ENCODE measurements around the gene LRRC47. TPM values are rescaled to one million over a fixed set of nuclear protein-coding genes. Genes with fewer than 3 reads are reported as not detected.
A peak's percentile ranks its signal among the peaks of the same experiment; 100 is the strongest.

LRRC47 gene
- total and polyA plus RNA-seq, 4 donors, result 26.8 to 38.8 (median 31.3) TPM

- intact Hi-C loops (cut with DNase I), result loop anchor here (10.0 kb wide), 1 partner anchor 341 kb away; the partner anchor contains the start of gene ARHGEF16 (in 2 of the 2)
- Histone ChIP-seq H3K27me3 (ENCODE audit: control insufficient read depth in 1 of 2, insufficient read depth in 2 of 2, low read length in 1 of 2) (no peaks in the 10 kb centered on the region), H3K27ac (ENCODE audit: low read depth in 1 of 2, low read length in 2 of 2) (peak overlapping the region in 1 of 2 donors; percentile 7), H3K36me3 (ENCODE audit: control insufficient read depth in 1 of 2, insufficient read depth in 2 of 2, low read length in 1 of 2) (no peaks in the 10 kb centered on the region), H3K9me3 (ENCODE audit: control insufficient read depth, low read length) (no peaks in the 10 kb centered on the region), H3K4me1 (ENCODE audit: control insufficient read depth in 1 of 2, insufficient read depth in 2 of 2, low read length in 2 of 2) (peaks cover 0 to 6% of the 10 kb centered on the region in 2 donors), H3K4me3 (ENCODE audit: low read length in 2 of 2) (peak overlapping the region; percentile 66 to 91)
- peak; percentile 44 to 75 for DNase-seq
- 5% methylated on average over 51 to 53 of the region's 53 CpGs for WGBS, 2 donors
- ATAC-seq (ENCODE audit: low FRiP score), result no peak
Measured at GRCh38 chr1:3795453-3796214, 664 bp downstream of the LRRC47 start.

GRCh38 chr1:3790952-3791351 is 5.3 kb downstream of the LRRC47 start:
- no peaks in the 10 kb centered on the region for H3K9me3 ChIP-seq (ENCODE audit: control insufficient read depth, low read length)
- peaks cover 0 to 6% of the 10 kb centered on the region in 2 donors for H3K4me1 ChIP-seq (ENCODE audit: control insufficient read depth in 1 of 2, insufficient read depth in 2 of 2, low read length in 2 of 2)
- ATAC-seq (ENCODE audit: low FRiP score), result no peak
- no peak for DNase-seq
- 78 to 81% methylated on average over 18 of the region's 18 CpGs for WGBS, 2 donors
- H3K27me3 ChIP-seq (ENCODE audit: control insufficient read depth in 1 of 2, insufficient read depth in 2 of 2, low read length in 1 of 2), result no peaks in the 10 kb centered on the region
- H3K36me3 ChIP-seq (ENCODE audit: control insufficient read depth in 1 of 2, insufficient read depth in 2 of 2, low read length in 1 of 2), result no peaks in the 10 kb centered on the region
- no peak overlapping the region for H3K4me3 ChIP-seq (ENCODE audit: low read length in 2 of 2)
- H3K27ac ChIP-seq (ENCODE audit: low read depth in 1 of 2, low read length in 2 of 2), result no peak overlapping the region
- intact Hi-C loops (cut with DNase I), result loop anchor here (10.0 kb wide), 1 partner anchor 336 kb away; the partner anchor contains the start of gene ARHGEF16 (in 2 of the 2)

- Histone ChIP-seq H3K27ac (ENCODE audit: low read depth in 1 of 2, low read length in 2 of 2) (no peak overlapping the region), H3K4me3 (ENCODE audit: low read length in 2 of 2) (no peak overlapping the region), H3K4me1 (ENCODE audit: control insufficient read depth in 1 of 2, insufficient read depth in 2 of 2, low read length in 2 of 2) (peaks cover 0 to 6% of the 10 kb centered on the region in 2 donors), H3K36me3 (ENCODE audit: control insufficient read depth in 1 of 2, insufficient read depth in 2 of 2, low read length in 1 of 2) (no peaks in the 10 kb centered on the region), H3K9me3 (ENCODE audit: control insufficient read depth, low read length) (no peaks in the 10 kb centered on the region), H3K27me3 (ENCODE audit: control insufficient read depth in 1 of 2, insufficient read depth in 2 of 2, low read length in 1 of 2) (no peaks in the 10 kb centered on the region)
- intact Hi-C loops (cut with DNase I), result loop anchor here (10.0 kb wide), 1 partner anchor 336 kb away; the partner anchor contains the start of gene ARHGEF16 (in 2 of the 2)
- 62 to 67% methylated on average over 12 of the region's 12 CpGs for WGBS, 2 donors
- no peak for DNase-seq
- ATAC-seq (ENCODE audit: low FRiP score), result no peak
Measured at GRCh38 chr1:3790500-3790923, 5.8 kb downstream of the LRRC47 start.

GRCh38 chr1:3789421-3790300 is 6.6 kb downstream of the LRRC47 start:
- WGBS, 2 donors, result 84 to 86% methylated on average over 34 of the region's 34 CpGs
- Histone ChIP-seq H3K9me3 (ENCODE audit: control insufficient read depth, low read length) (no peaks in the 10 kb centered on the region), H3K36me3 (ENCODE audit: control insufficient read depth in 1 of 2, insufficient read depth in 2 of 2, low read length in 1 of 2) (no peaks in the 10 kb centered on the region), H3K27me3 (ENCODE audit: control insufficient read depth in 1 of 2, insufficient read depth in 2 of 2, low read length in 1 of 2) (no peaks in the 10 kb centered on the region), H3K4me3 (ENCODE audit: low read length in 2 of 2) (no peak overlapping the region), H3K27ac (ENCODE audit: low read depth in 1 of 2, low read length in 2 of 2) (no peak overlapping the region), H3K4me1 (ENCODE audit: control insufficient read depth in 1 of 2, insufficient read depth in 2 of 2, low read length in 2 of 2) (peaks cover 0 to 2% of the 10 kb centered on the region in 2 donors)
- DNase-seq (peak; percentile 24 to 55), ATAC-seq (ENCODE audit: low FRiP score) (no peak)
- intact Hi-C loops (cut with DNase I), result loop anchor here (10.0 kb wide), 1 partner anchor 335 kb away; the partner anchor contains the start of gene ARHGEF16 (in 2 of the 2)

GRCh38 chr1:3788756-3789420 is 7.4 kb downstream of the LRRC47 start:
- Histone ChIP-seq H3K27me3 (ENCODE audit: control insufficient read depth in 1 of 2, insufficient read depth in 2 of 2, low read length in 1 of 2) (no peaks in the 10 kb centered on the region), H3K4me3 (ENCODE audit: low read length in 2 of 2) (no peak overlapping the region), H3K36me3 (ENCODE audit: control insufficient read depth in 1 of 2, insufficient read depth in 2 of 2, low read length in 1 of 2) (no peaks in the 10 kb centered on the region), H3K4me1 (ENCODE audit: control insufficient read depth in 1 of 2, insufficient read depth in 2 of 2, low read length in 2 of 2) (no peaks in the 10 kb centered on the region), H3K9me3 (ENCODE audit: control insufficient read depth, low read length) (no peaks in the 10 kb centered on the region), H3K27ac (ENCODE audit: low read depth in 1 of 2, low read length in 2 of 2) (no peak overlapping the region)
- no peak for ATAC-seq (ENCODE audit: low FRiP score)
- WGBS, 2 donors, result 79 to 83% methylated on average over 14 to 16 of the region's 16 CpGs
- peak in 1 of 2 donors; percentile 64 for DNase-seq
- intact Hi-C loops (cut with DNase I), result no loop called here

- H3K36me3 ChIP-seq (ENCODE audit: control insufficient read depth in 1 of 2, insufficient read depth in 2 of 2, low read length in 1 of 2), result no peaks in the 10 kb centered on the region
Measured at GRCh38 chr1:3787745-3788605, 8.3 kb downstream of the LRRC47 start.

GRCh38 chr1:3787349-3787715 is 9.0 kb downstream of the LRRC47 start:
- no peak overlapping the region for H3K27ac ChIP-seq (ENCODE audit: low read depth in 1 of 2, low read length in 2 of 2)
- ATAC-seq (ENCODE audit: low FRiP score) (no peak), DNase-seq (no peak)
- H3K27me3 ChIP-seq (ENCODE audit: control insufficient read depth in 1 of 2, insufficient read depth in 2 of 2, low read length in 1 of 2), result no peaks in the 10 kb centered on the region
- no peaks in the 10 kb centered on the region for H3K4me1 ChIP-seq (ENCODE audit: control insufficient read depth in 1 of 2, insufficient read depth in 2 of 2, low read length in 2 of 2)
- 83% methylated on average over 10 of the region's 10 CpGs for WGBS, 2 donors
- peaks cover 0 to 2% of the 10 kb centered on the region in 2 donors for H3K36me3 ChIP-seq (ENCODE audit: control insufficient read depth in 1 of 2, insufficient read depth in 2 of 2, low read length in 1 of 2)
- no peak overlapping the region for H3K4me3 ChIP-seq (ENCODE audit: low read length in 2 of 2)
- intact Hi-C loops (cut with DNase I), result no loop called here
- H3K9me3 ChIP-seq (ENCODE audit: control insufficient read depth, low read length), result no peaks in the 10 kb centered on the region

More at GRCh38 chr1:3787745-3788605, 8.3 kb downstream of the LRRC47 start:
- no peaks in the 10 kb centered on the region for H3K4me1 ChIP-seq (ENCODE audit: control insufficient read depth in 1 of 2, insufficient read depth in 2 of 2, low read length in 2 of 2)
- ATAC-seq (ENCODE audit: low FRiP score) (no peak), DNase-seq (peak in 1 of 2 donors; percentile 43)
- no peak overlapping the region for H3K27ac ChIP-seq (ENCODE audit: low read depth in 1 of 2, low read length in 2 of 2)
- no peaks in the 10 kb centered on the region for H3K9me3 ChIP-seq (ENCODE audit: control insufficient read depth, low read length)
- H3K4me3 ChIP-seq (ENCODE audit: low read length in 2 of 2), result no peak overlapping the region
- intact Hi-C loops (cut with DNase I), result no loop called here
- 89% methylated on average over 26 of the region's 26 CpGs for WGBS, 2 donors
- no peaks in the 10 kb centered on the region for H3K27me3 ChIP-seq (ENCODE audit: control insufficient read depth in 1 of 2, insufficient read depth in 2 of 2, low read length in 1 of 2)
